Heart left ventricle (tissue), 13 donors: ENCODE measurements around the gene ZNF474.

Experiments
- POLR2A ChIP-seq, 2 donors: fragments of 450-650 bp; IDR thresholded peaks; one replicate each; pipeline ENCODE4 v1.6.1; 2017; ENCODE audit warnings: antibody characterized with exemption in 2 of 2, mild to moderate bottlenecking in 2 of 2, moderate library complexity in 2 of 2
- TF ChIP-seq, protein P1 (sequence below), 12 donors: fragments of 200-600 bp; sonication (generic) in 4 of 12; IDR thresholded peaks; one replicate each; pipeline versions ENCODE4 v1.5.0 to v1.8.0; 2018 to 2022; ENCODE audit warnings: antibody characterized with exemption in 12 of 12, mild to moderate bottlenecking in 5 of 12
- donor health status: ischemic (EF 13 %, LVEDD 7.1; RV severe dilation, severe dysfunction).
- donor health status: DM: no; HTN: yes; CAD: no.
- donor health status: DM: no; HTN: no; CAD: no.
- donor health status: ischemic (EF 25% LVEDD 6.9; RV normal size, moderate dysfunction).
- donor health status: ischemic (EF 25% LVEDD 5.7; RV mildly dilated, moderate dysfunction).
- donor health status: ischemic (EF 35%, LVEDD 5.7; RV mildly dilated, moderate dysfunction).
- donor health status: nonischemic (EF 11% LVEDD 7.7; RV severe dilation, severe dysfunction).
- donor health status: DM: yes; HTN: yes; CAD: no.
- donor health status: PGD.
- donor health status: ischemic (EF 29% LVEDD 5.4; RV normal size, mild dysfunction).
- donor health status: nonischemic (EF 23%, LVEDD 6.1; RV moderate dilation, normal function).

GRCh38 chr5:122180146-122180712, 50.9 kb downstream of the ZNF474 start:
- TF ChIP-seq, protein P1, sequence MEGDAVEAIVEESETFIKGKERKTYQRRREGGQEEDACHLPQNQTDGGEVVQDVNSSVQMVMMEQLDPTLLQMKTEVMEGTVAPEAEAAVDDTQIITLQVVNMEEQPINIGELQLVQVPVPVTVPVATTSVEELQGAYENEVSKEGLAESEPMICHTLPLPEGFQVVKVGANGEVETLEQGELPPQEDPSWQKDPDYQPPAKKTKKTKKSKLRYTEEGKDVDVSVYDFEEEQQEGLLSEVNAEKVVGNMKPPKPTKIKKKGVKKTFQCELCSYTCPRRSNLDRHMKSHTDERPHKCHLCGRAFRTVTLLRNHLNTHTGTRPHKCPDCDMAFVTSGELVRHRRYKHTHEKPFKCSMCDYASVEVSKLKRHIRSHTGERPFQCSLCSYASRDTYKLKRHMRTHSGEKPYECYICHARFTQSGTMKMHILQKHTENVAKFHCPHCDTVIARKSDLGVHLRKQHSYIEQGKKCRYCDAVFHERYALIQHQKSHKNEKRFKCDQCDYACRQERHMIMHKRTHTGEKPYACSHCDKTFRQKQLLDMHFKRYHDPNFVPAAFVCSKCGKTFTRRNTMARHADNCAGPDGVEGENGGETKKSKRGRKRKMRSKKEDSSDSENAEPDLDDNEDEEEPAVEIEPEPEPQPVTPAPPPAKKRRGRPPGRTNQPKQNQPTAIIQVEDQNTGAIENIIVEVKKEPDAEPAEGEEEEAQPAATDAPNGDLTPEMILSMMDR (IDR thresholded peaks at IDR 0.05): no peak
- TF ChIP-seq POLR2A (IDR thresholded peaks at IDR 0.05): no peak
